ENCODE measurements around the gene BMF.

DNA sequence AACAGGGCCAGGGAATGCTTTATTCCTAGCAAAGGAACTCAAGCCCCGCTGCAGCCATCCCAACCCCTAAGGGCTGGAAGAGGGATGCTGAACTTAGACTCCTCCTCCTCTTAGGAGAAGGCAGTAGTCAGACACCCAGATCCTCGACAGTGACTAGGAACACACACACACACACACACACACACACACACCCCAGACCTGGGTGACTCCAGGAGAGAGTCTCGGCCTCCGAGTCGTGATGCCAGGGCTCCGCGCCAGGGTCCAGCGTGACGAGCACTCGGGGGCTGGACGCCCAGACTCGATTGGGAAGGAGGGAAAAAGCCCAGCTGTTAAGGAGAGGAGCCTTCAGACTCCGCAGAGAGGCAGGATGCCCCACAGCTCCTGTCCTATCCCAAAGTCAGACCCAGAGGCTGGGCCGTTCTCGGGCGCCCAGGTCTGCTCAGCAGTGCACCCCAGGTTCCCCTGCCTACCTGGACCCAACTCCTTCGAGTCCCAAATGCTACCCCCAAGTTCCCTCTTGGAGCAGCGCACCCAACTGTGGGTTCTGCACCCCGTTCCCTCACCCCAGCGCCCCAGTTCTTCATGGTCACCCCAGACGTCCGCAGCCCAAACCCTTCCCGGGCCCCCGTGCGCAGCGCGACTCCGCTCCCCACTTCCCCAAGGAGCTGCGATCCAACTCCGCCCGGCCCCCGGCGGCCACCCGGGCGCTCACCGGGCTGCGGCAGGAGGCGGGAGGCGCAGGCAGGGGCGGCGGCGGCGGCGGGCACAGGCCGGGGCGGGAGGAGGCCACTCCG is 421 bp downstream of the BMF start:
- peak; percentile 35 to 98 (median 84) for TF ChIP-seq POLR2A (IDR thresholded peaks at IDR 0.05)
- TF ChIP-seq, protein P1, sequence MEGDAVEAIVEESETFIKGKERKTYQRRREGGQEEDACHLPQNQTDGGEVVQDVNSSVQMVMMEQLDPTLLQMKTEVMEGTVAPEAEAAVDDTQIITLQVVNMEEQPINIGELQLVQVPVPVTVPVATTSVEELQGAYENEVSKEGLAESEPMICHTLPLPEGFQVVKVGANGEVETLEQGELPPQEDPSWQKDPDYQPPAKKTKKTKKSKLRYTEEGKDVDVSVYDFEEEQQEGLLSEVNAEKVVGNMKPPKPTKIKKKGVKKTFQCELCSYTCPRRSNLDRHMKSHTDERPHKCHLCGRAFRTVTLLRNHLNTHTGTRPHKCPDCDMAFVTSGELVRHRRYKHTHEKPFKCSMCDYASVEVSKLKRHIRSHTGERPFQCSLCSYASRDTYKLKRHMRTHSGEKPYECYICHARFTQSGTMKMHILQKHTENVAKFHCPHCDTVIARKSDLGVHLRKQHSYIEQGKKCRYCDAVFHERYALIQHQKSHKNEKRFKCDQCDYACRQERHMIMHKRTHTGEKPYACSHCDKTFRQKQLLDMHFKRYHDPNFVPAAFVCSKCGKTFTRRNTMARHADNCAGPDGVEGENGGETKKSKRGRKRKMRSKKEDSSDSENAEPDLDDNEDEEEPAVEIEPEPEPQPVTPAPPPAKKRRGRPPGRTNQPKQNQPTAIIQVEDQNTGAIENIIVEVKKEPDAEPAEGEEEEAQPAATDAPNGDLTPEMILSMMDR (IDR thresholded peaks at IDR 0.05): no peak

Data from upper lobe of left lung (tissue), 4 donors.